Bronchial epithelial cell (primary cell): Measurements from ENCODE around the gene NR2C2AP. TPM values are rescaled to one million over a fixed set of nuclear protein-coding genes. Genes with fewer than 3 reads are reported as not detected.

ENCODE experiments used
- DNase-seq: peaks from one replicate; pipeline ENCODE4 v3.0.0-alpha.2; 2010; ENCODE audit warnings: low read depth
- FAIRE-seq: peaks from 2 replicates; lab custom pipeline; 2011; peaks lifted over from hg19 to GRCh38; lab: Jason Lieb, UNC
- H3K27me3 ChIP-seq: 2 replicates; pipeline ENCODE4 v1.5.1; 2011; ENCODE audit warnings: low read length; ENCODE audit not compliant: control insufficient read depth, insufficient read depth
- H3K36me3 ChIP-seq: 2 replicates; pipeline ENCODE4 v1.5.1; 2011; ENCODE audit warnings: low read length; ENCODE audit not compliant: control insufficient read depth, insufficient read depth
- H3K4me3 ChIP-seq: 2 replicates; pipeline ENCODE4 v1.5.1; 2011; ENCODE audit warnings: mild to moderate bottlenecking, low read depth, low read length, control low read depth
- CTCF ChIP-seq: IDR thresholded peaks from 2 replicates; pipeline ENCODE4 v1.5.1; 2011; ENCODE audit warnings: mild to moderate bottlenecking, moderate library complexity, low read length, control low read depth, inconsistent platforms; ENCODE audit not compliant: insufficient read depth, severe bottlenecking
- total RNA-seq: library from RNA; depleted of rRNA; stranded (reverse); fragments of >200 nt; gene quantifications from 2 replicates; pipeline ENCODE4 v1.2.1, GENCODE V29; 2014

NR2C2AP gene
- total RNA-seq, 1 donor from 2014 or later, result 49.0 TPM

GRCh38 chr19:19212916-19213315 lies 9.7 kb upstream of the NR2C2AP start:
- Histone ChIP-seq H3K36me3 (no peaks in the 10 kb centered on the region), H3K4me3 (no peak overlapping the region), H3K27me3 (peaks cover 13% of the 10 kb centered on the region)
- no peak for TF ChIP-seq CTCF
- no peak for DNase-seq
- FAIRE-seq, result no peak

- Histone ChIP-seq H3K4me3 (no peak within 1 kb of the TSS), H3K27me3 (peaks cover 13% of the 10 kb centered on the region), H3K36me3 (no peaks in the 10 kb centered on the region)
- TF ChIP-seq CTCF, result no peak
- no peak for DNase-seq
- FAIRE-seq, result no peak
Measured at GRCh38 chr19:19211499-19212420, 8.5 kb upstream of the NR2C2AP start, which contains the start of gene NCAN. Gene NCAN (plus strand): TSS chr19:19211958. CDS start chr19:19216954, 4,996 bp downstream.

- Histone ChIP-seq H3K36me3 (no peaks in the 10 kb centered on the region), H3K4me3 (no peak overlapping the region), H3K27me3 (peaks cover 13% of the 10 kb centered on the region)
- FAIRE-seq, result no peak
- no peak for TF ChIP-seq CTCF
- DNase-seq, result no peak
Measured at GRCh38 chr19:19209372-19209771, 6.2 kb upstream of the NR2C2AP start.

- Histone ChIP-seq H3K4me3 (no peak overlapping the region), H3K27me3 (peaks cover 8% of the 10 kb centered on the region), H3K36me3 (no peaks in the 10 kb centered on the region)
- no peak for TF ChIP-seq CTCF
- DNase-seq, result no peak
- FAIRE-seq, result no peak
Measured at GRCh38 chr19:19207637-19208572, 4.7 kb upstream of the NR2C2AP start.

- Histone ChIP-seq H3K4me3 (no peak overlapping the region), H3K27me3 (peaks cover 7% of the 10 kb centered on the region), H3K36me3 (peaks cover 1% of the 10 kb centered on the region)
- FAIRE-seq (no peak), DNase-seq (no peak)
- TF ChIP-seq CTCF, result no peak
Measured at GRCh38 chr19:19206938-19207337, 3.7 kb upstream of the NR2C2AP start.
